GM12878 (cell line): Measurements from ENCODE around the gene OR52A1. TPM values are rescaled to one million over a fixed set of nuclear protein-coding genes. Genes with fewer than 3 reads are reported as not detected.

Experiments
- ATAC-seq: fragments of 200-7000 bp; cut with Tn5 transposase; 3 replicates; pipeline ENCODE4 v1.9.1; 2020; ENCODE audit warnings: mild to moderate bottlenecking, moderate library complexity
- BruUV-seq: library from RNA; stranded (reverse); fragments of 400-500 nt; replicated peaks from 2 replicates; lab custom pipeline; 2021; lab: Mats Ljungman, UMichigan
- CTCF ChIA-PET: fragments of 300-600 bp; sonication (Branson Sonifier 250); formaldehyde crosslinking; extraction: SDS; loops from one replicate; lab custom pipeline; 2021; ENCODE audit warnings: inconsistent platforms; lab: Yijun Ruan, JAX
- POLR2A ChIA-PET: fragments of 350-600 bp; formaldehyde crosslinking; extraction: SDS; loops from one replicate; lab custom pipeline; 2021; ENCODE audit warnings: inconsistent platforms; lab: Charles Lee
- RAD21 ChIA-PET: fragments of 300-600 bp; sonication (Branson Sonifier 250); formaldehyde crosslinking; loops from one replicate; lab custom pipeline; 2023; ENCODE audit warnings: antibody characterized with exemption; ENCODE audit not compliant: unreplicated experiment; lab: Charles Lee
- SMC1A ChIA-PET: fragments of 300-600 bp; sonication (Branson Sonifier 250); formaldehyde crosslinking; loops from one replicate; lab custom pipeline; 2023; ENCODE audit not compliant: unreplicated experiment, uncharacterized antibody; lab: Charles Lee
- DNase-seq: peaks from one replicate; pipeline ENCODE4 v3.0.0-alpha.2; 2011; ENCODE audit warnings: low read depth, low spot score
- FAIRE-seq: peaks from 3 replicates; lab custom pipeline; 2011; peaks lifted over from hg19 to GRCh38; lab: Jason Lieb, UNC
- H2AFZ ChIP-seq: 2 replicates; pipeline ENCODE4 v1.6.0; 2011; ENCODE audit warnings: low read depth, low read length, control low read depth; ENCODE audit not compliant: control insufficient read depth
- H3K27ac ChIP-seq: 2 replicates; pipeline ENCODE4 v1.5.1; 2011; ENCODE audit warnings: control low read depth; ENCODE audit not compliant: control insufficient read depth, insufficient read depth
- H3K27me3 ChIP-seq, 2 experiments: replicated peaks in 1 of 2; 2 replicates each; pipeline versions ENCODE4 v1.6.0 to v1.6.1; 2011; ENCODE audit warnings: low read length in 1 of 2; ENCODE audit not compliant: control insufficient read depth in 2 of 2, insufficient read depth in 2 of 2
- H3K36me3 ChIP-seq, 2 experiments: 2 replicates each; pipeline ENCODE4 v1.5.1; 2011; ENCODE audit warnings: low read length in 1 of 2; ENCODE audit not compliant: control insufficient read depth in 2 of 2, insufficient read depth in 2 of 2
- H3K4me1 ChIP-seq: 2 replicates; pipeline ENCODE4 v1.6.1; 2011; ENCODE audit warnings: mild to moderate bottlenecking, low read length, moderate library complexity, mixed read lengths; ENCODE audit not compliant: control insufficient read depth, insufficient read depth
- H3K4me2 ChIP-seq: 2 replicates; pipeline ENCODE4 v1.6.0; 2011; ENCODE audit warnings: control low read depth; ENCODE audit not compliant: control insufficient read depth, insufficient read depth
- H3K4me3 ChIP-seq: fragments of 200-600 bp; sonication (generic); 2 replicates; pipeline ENCODE4 v1.5.1; 2016
- H3K79me2 ChIP-seq: 2 replicates; pipeline ENCODE4 v1.6.0; 2011; ENCODE audit warnings: low read length; ENCODE audit not compliant: control insufficient read depth, insufficient read depth
- H3K9ac ChIP-seq: 2 replicates; pipeline ENCODE4 v1.8.0; 2011; ENCODE audit warnings: low read length, control low read depth, mixed read lengths; ENCODE audit not compliant: control insufficient read depth, insufficient read depth
- H3K9me3 ChIP-seq: replicated peaks from 3 replicates; pipeline ENCODE4 v1.5.1; 2011; ENCODE audit warnings: mild to moderate bottlenecking, low read length; ENCODE audit not compliant: control insufficient read depth, insufficient read depth
- H4K20me1 ChIP-seq: 2 replicates; pipeline ENCODE4 v1.6.0; 2011; ENCODE audit not compliant: control insufficient read depth, insufficient read depth
- ATF2 ChIP-seq: IDR thresholded peaks from 2 replicates; pipeline ENCODE4 v1.6.1; 2012; ENCODE audit warnings: low read length, inconsistent platforms
- CREB1 ChIP-seq: IDR thresholded peaks from 2 replicates; pipeline ENCODE4 v1.6.1; 2012; ENCODE audit warnings: low read depth, mild to moderate bottlenecking, inconsistent platforms
- ETV6 ChIP-seq, 2 experiments: fragments of 450-650 bp in 1 of 2; IDR thresholded peaks in 1 of 2; conservative IDR thresholded peaks in 1 of 2; 2 replicates each; pipeline ENCODE4 v1.6.1; 2014; ENCODE audit warnings: antibody characterized with exemption in 1 of 2, borderline replicate concordance in 1 of 2, low read depth in 1 of 2, mild to moderate bottlenecking in 1 of 2, moderate library complexity in 1 of 2
- FOXM1 ChIP-seq: IDR thresholded peaks from 2 replicates; pipeline ENCODE4 v1.6.1; 2012; ENCODE audit warnings: low read depth, mild to moderate bottlenecking, inconsistent platforms, low read length, moderate library complexity
- MYB ChIP-seq: fragments of 150-350 bp; IDR thresholded peaks from 2 replicates; pipeline ENCODE4 v1.6.1; 2014; ENCODE audit warnings: mild to moderate bottlenecking, low read depth, low read length, borderline replicate concordance
- POLR2AphosphoS2 ChIP-seq: IDR thresholded peaks from 2 replicates; pipeline ENCODE4 v1.6.1; 2011; ENCODE audit warnings: low read depth, mild to moderate bottlenecking, low read length, improper control_type of control experiment, moderate library complexity
- RCOR1 ChIP-seq: conservative IDR thresholded peaks from 2 replicates; pipeline ENCODE4 v1.6.1; 2012; ENCODE audit warnings: low read depth, low read length, improper control_type of control experiment
- SPI1 ChIP-seq: IDR thresholded peaks from 2 replicates; pipeline ENCODE4 v1.6.1; 2011; ENCODE audit warnings: low read depth, mild to moderate bottlenecking, low read length, moderate library complexity, borderline replicate concordance; ENCODE audit not compliant: insufficient read depth
- WRNIP1 ChIP-seq: IDR thresholded peaks from 2 replicates; pipeline ENCODE4 v1.6.1; 2011; ENCODE audit warnings: low read depth, low read length, improper control_type of control experiment, borderline replicate concordance
- WGBS: methylation state at CpG from one replicate; pipeline ENCODE4 v1.1.6; 2016; ENCODE audit warnings: low lambda C conversion rate; ENCODE audit not compliant: insufficient replicate concordance, insufficient coverage; ENCODE audit errors: missing lambda C conversion rate; 5-methylcytosine and 5-hydroxymethylcytosine counted together
- in situ Hi-C: fragments of 300-500 bp; cut with MboI; formaldehyde crosslinking; loops from 9 replicates; pipeline ENCODE4 v1.14.3; 2018; ENCODE audit warnings: mixed read lengths
- intact Hi-C: fragments of 100-400 bp; cut with micrococcal nuclease; formaldehyde crosslinking; loops from one replicate; pipeline ENCODE4 v1.14.2; 2022; ENCODE audit not compliant: unreplicated experiment
- polyA plus RNA-seq, 11 experiments: library from polyadenylated mRNA; depleted of rRNA in 4 of 11; unstranded in 6 of 11; stranded (reverse) in 5 of 11; fragments of >200 nt; fragmentation: Nextera tagmentation in 4 of 11; fragmentation: Illumina TruSeq in 1 of 11; extraction: Ambion mirVana in 4 of 11; extraction: Trizol in 1 of 11; gene quantifications; 1 replicate in 1 of 11; 2 replicates in 10 of 11; pipeline versions ENCODE4 v1.2.1 to v1.2.3, GENCODE V29; 2011 to 2016; ENCODE audit warnings: inconsistent platforms in 2 of 11, missing spikeins in 2 of 11, low read depth in 1 of 11
- total RNA-seq, 4 experiments: library from RNA; depleted of rRNA in 3 of 4; stranded (reverse); fragments of >200 nt in 3 of 4; fragmentation: Illumina TruSeq in 1 of 4; extraction: Trizol in 1 of 4; gene quantifications; 2 replicates each; pipeline versions ENCODE4 v1.2.1 to v1.2.3, GENCODE V29; 2013 to 2021

Gene OR52A1
- total and polyA plus RNA-seq, 10 of the 15 experiments (the other 5 are each of a cell fraction or from before 2014, with no cell fraction given), result not detected

DNA sequence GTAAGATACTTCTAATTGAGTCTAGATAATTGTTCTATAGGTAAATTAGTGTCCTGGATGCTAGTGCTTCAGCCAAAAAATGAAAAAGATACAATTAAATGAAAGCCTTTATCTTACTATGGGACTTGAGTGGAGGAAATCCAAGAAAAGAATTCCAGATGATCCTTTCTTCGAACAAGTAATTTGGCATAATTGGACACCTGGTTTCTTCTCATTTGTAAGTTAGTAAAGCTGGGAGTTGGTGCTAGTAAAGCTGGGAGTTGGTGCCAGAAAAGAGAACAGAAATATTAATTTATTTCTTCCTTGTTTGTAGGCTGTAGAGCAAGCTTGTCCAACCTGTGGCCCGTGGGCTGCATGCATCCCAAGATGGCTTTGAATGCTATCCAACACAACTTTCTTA is 33.6 kb upstream of the OR52A1 start:
- Histone ChIP-seq H3K79me2 (no peaks in the 10 kb centered on the region), H3K4me3 (no peak overlapping the region), H3K9ac (no peak overlapping the region), H3K27me3 (no peaks in the 10 kb centered on the region), H3K4me1 (no peaks in the 10 kb centered on the region), H3K4me2 (no peak overlapping the region), H4K20me1 (no peaks in the 10 kb centered on the region), H3K9me3 (no peaks in the 10 kb centered on the region), H2AFZ (no peak overlapping the region), H3K27ac (no peak overlapping the region), H3K36me3 (no peaks in the 10 kb centered on the region)
- ChIA-PET CTCF (no interaction called here), POLR2A (no interaction called here), RAD21 (no interaction called here), SMC1A (interaction anchor here (0.7 to 1.3 kb wide), 3 partner anchors 10 to 91 kb away, joined by 3 read pairs; no protein-coding TSS in a partner anchor)
- no TSS peak for BruUV-seq
- WGBS, result 12% methylated on average over 2 of the region's 2 CpGs
- FAIRE-seq (no peak), ATAC-seq (no peak), DNase-seq (no peak)
- intact Hi-C loops (no loop called here), in situ Hi-C loops (no loop called here)
- no peak for TF ChIP-seq WRNIP1
- no peak for TF ChIP-seq ETV6 (conservative IDR thresholded peaks at IDR 0.05 in 1 of 2, IDR thresholded peaks at IDR 0.05 in 1 of 2; ENCODE audit: borderline replicate concordance in 1 of 2, low read depth in 1 of 2)
- no peak for TF ChIP-seq CREB1
- no peak for TF ChIP-seq RCOR1
- TF ChIP-seq FOXM1, result no peak
- TF ChIP-seq MYB, result no peak
- no peak for TF ChIP-seq POLR2AphosphoS2
- no peak for TF ChIP-seq ATF2
- no peak for TF ChIP-seq SPI1
